OCI-LY3 (cell line): ENCODE measurements around the gene PROSER3.

Source experiments
- EZH2phosphoT487 ChIP-seq: fragments of 200-600 bp; shearing (Covaris generic); IDR thresholded peaks from 2 replicates; pipeline ENCODE4 v1.6.1; 2018; ENCODE audit warnings: antibody characterized with exemption, mixed run types, low read depth
- TF ChIP-seq, protein P1 (sequence below): fragments of 200-600, 300-600 bp; sonication (generic); IDR thresholded peaks from 2 replicates; pipeline ENCODE4 v1.5.1; 2014; ENCODE audit warnings: antibody characterized with exemption, low read length, low read depth

- TF ChIP-seq, protein P1, sequence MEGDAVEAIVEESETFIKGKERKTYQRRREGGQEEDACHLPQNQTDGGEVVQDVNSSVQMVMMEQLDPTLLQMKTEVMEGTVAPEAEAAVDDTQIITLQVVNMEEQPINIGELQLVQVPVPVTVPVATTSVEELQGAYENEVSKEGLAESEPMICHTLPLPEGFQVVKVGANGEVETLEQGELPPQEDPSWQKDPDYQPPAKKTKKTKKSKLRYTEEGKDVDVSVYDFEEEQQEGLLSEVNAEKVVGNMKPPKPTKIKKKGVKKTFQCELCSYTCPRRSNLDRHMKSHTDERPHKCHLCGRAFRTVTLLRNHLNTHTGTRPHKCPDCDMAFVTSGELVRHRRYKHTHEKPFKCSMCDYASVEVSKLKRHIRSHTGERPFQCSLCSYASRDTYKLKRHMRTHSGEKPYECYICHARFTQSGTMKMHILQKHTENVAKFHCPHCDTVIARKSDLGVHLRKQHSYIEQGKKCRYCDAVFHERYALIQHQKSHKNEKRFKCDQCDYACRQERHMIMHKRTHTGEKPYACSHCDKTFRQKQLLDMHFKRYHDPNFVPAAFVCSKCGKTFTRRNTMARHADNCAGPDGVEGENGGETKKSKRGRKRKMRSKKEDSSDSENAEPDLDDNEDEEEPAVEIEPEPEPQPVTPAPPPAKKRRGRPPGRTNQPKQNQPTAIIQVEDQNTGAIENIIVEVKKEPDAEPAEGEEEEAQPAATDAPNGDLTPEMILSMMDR: no peak
- TF ChIP-seq EZH2phosphoT487: no peak
Measured at GRCh38 chr19:35727956-35728706, 29.8 kb upstream of the PROSER3 start.
